GM23248 (cell line): ENCODE results near the gene GDI2.

Experiments
- EZH2 ChIP-seq: fragments of 200-600 bp; sonication (generic); IDR thresholded peaks from 2 replicates; pipeline ENCODE4 v1.6.1; 2018; ENCODE audit warnings: antibody characterized with exemption, mild to moderate bottlenecking; ENCODE audit not compliant: insufficient read depth, poor library complexity, severe bottlenecking
- EZH2phosphoT487 ChIP-seq: fragments of 200-600 bp; sonication (generic); IDR thresholded peaks from 2 replicates; pipeline ENCODE4 v1.6.1; 2018; ENCODE audit warnings: antibody characterized with exemption, moderate library complexity, mild to moderate bottlenecking, low read depth; ENCODE audit not compliant: insufficient read depth

DNA sequence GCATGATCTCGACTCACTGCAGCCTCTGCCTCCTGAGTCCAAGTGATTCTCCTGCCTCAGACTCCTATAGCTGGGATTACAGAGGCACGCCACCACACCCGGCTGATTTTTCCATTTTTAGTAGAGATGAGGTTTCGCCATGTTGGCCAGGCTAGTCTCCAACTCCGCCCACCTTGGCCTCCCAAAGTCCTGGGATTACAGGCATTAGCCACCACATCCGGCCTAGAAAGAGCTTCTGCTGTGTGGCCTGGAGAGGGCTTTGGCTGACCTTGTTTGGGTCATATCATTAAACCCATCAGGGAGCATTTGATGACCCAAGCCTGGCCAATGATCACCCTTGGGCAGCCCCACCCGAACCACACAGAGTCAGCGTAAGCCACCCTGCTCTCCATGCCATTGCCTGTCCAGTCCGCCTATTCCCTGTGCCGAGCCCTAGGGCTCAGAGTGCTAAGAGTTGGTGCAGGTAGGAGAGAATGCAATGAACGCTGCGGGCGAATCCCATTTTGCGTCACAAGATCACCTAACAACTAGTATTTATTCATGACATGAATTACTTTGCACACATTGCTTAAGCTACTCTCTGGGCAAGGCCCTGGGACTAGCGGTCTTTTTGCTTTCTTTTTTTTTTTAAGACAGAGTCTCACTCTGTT, 22.3 kb upstream of the GDI2 start:
- TF ChIP-seq EZH2 (no peak), EZH2phosphoT487 (no peak)
